CD4-positive, CD25-positive, alpha-beta regulatory T cell (primary cell): ENCODE measurements around the gene MVB12B. TPM values are rescaled to one million over a fixed set of nuclear protein-coding genes. Genes with fewer than 3 reads are reported as not detected.

Experiments used
- ATAC-seq, 2 donors: fragments of 150-1000 bp; cut with Tn5 transposase; one replicate each; pipeline ENCODE4 v1.10.0; 2021; ENCODE audit warnings: low read depth in 2 of 2, moderate number of reproducible peaks in 2 of 2, moderate library complexity in 1 of 2
- DNase-seq, 3 donors: peaks; one replicate each; pipeline versions ENCODE4 v3.0.0 to v3.0.0-alpha.2; 2012 to 2022; ENCODE audit warnings: mixed read lengths in 1 of 3
- H3K27ac ChIP-seq: one replicate; pipeline ENCODE4 v1.7.0; 2013; ENCODE audit warnings: mild to moderate bottlenecking, low read length; ENCODE audit not compliant: insufficient read depth, poor library complexity, severe bottlenecking
- H3K27me3 ChIP-seq: one replicate; pipeline ENCODE4 v1.7.0; 2013; ENCODE audit warnings: low read length; ENCODE audit not compliant: control insufficient read depth, insufficient read depth
- H3K36me3 ChIP-seq: one replicate; pipeline ENCODE4 v1.7.0; 2013; ENCODE audit warnings: mild to moderate bottlenecking, low read length, moderate library complexity; ENCODE audit not compliant: control insufficient read depth, insufficient read depth
- H3K4me1 ChIP-seq: 2 replicates; pipeline ENCODE4 v1.7.0; 2013; ENCODE audit warnings: mild to moderate bottlenecking, low read length; ENCODE audit not compliant: insufficient read depth, control insufficient read depth, poor library complexity, severe bottlenecking
- H3K4me3 ChIP-seq: one replicate; pipeline ENCODE4 v1.7.0; 2013; ENCODE audit warnings: low read depth, mild to moderate bottlenecking, low read length, moderate library complexity
- H3K9me3 ChIP-seq, 2 experiments: 1 replicate in 1 of 2; 2 replicates in 1 of 2; pipeline ENCODE4 v1.7.0; 2013; ENCODE audit warnings: low read length in 2 of 2, mild to moderate bottlenecking in 1 of 2, moderate library complexity in 1 of 2; ENCODE audit not compliant: control insufficient read depth in 2 of 2
- H3K27ac Mint-ChIP-seq, 3 donors: one replicate each; pipeline ENCODE4 v1.8.0; 2020 to 2022; ENCODE audit warnings: mild to moderate bottlenecking in 3 of 3, mixed read lengths in 3 of 3, moderate library complexity in 2 of 3
- H3K27me3 Mint-ChIP-seq: one replicate; pipeline ENCODE4 v1.8.0; 2022; ENCODE audit warnings: mild to moderate bottlenecking, mixed read lengths
- H3K36me3 Mint-ChIP-seq: one replicate; pipeline ENCODE4 v1.8.0; 2020; ENCODE audit warnings: mixed read lengths
- H3K4me1 Mint-ChIP-seq, 4 donors: one replicate each; pipeline ENCODE4 v1.8.0; 2020 to 2022; ENCODE audit warnings: mixed read lengths in 4 of 4, mild to moderate bottlenecking in 1 of 4
- H3K4me3 Mint-ChIP-seq, 4 donors: one replicate each; pipeline ENCODE4 v1.8.0; 2020 to 2022; ENCODE audit warnings: mild to moderate bottlenecking in 4 of 4, mixed read lengths in 4 of 4, moderate library complexity in 3 of 4
- H3K9me3 Mint-ChIP-seq, 7 donors: one replicate each; pipeline ENCODE4 v1.8.0; 2020 to 2022; ENCODE audit warnings: mixed read lengths in 7 of 7, mild to moderate bottlenecking in 3 of 7, moderate library complexity in 2 of 7
- polyA plus RNA-seq, 4 donors: library from polyadenylated mRNA; unstranded; fragments of 300-500 nt; fragmentation: Illumina TruSeq; gene quantifications; one replicate each; pipeline ENCODE4 v1.2.3, GENCODE V29; 2021
- total RNA-seq: library from RNA; stranded (reverse); gene quantifications from one replicate; pipeline ENCODE4 v1.2.3, GENCODE V29; 2022

MVB12B gene
- total and polyA plus RNA-seq, 5 donors from 2014 or later, result 0.60 to 5.1 (median 1.4) TPM

- Histone ChIP-seq H3K27me3 (no peaks in the 10 kb centered on the region), H3K9me3 (no peaks in the 10 kb centered on the region), H3K36me3 (no peaks in the 10 kb centered on the region), H3K27ac (no peak overlapping the region), H3K4me1 (no peaks in the 10 kb centered on the region), H3K4me3 (no peak overlapping the region)
- no peaks in the 10 kb centered on the region for H3K27me3 Mint-ChIP-seq
- H3K36me3 Mint-ChIP-seq, result no peaks in the 10 kb centered on the region
- H3K4me3 Mint-ChIP-seq, result no peak overlapping the region
- H3K4me1 Mint-ChIP-seq, result peaks cover 0 to 2% (median 0%) of the 10 kb centered on the region in 4 donors
- H3K27ac Mint-ChIP-seq, result peak overlapping the region in 2 of 3 donors; percentile 26 to 38
- H3K9me3 Mint-ChIP-seq, result no peaks in the 10 kb centered on the region
- ATAC-seq (no peak), DNase-seq (no peak)
Observed at GRCh38 chr9:126438741-126439401, 112.2 kb downstream of the MVB12B start.

GRCh38 chr9:126439402-126439765 is 112.8 kb downstream of the MVB12B start:
- Histone ChIP-seq H3K36me3 (no peaks in the 10 kb centered on the region), H3K9me3 (no peaks in the 10 kb centered on the region), H3K4me1 (no peaks in the 10 kb centered on the region), H3K27me3 (no peaks in the 10 kb centered on the region), H3K4me3 (no peak overlapping the region), H3K27ac (no peak overlapping the region)
- DNase-seq (peak in 1 of 3 donors; percentile 40), ATAC-seq (no peak)
- H3K4me3 Mint-ChIP-seq, result no peak overlapping the region
- H3K9me3 Mint-ChIP-seq, result no peaks in the 10 kb centered on the region
- peak overlapping the region in 2 of 3 donors; percentile 26 to 38 for H3K27ac Mint-ChIP-seq
- peaks cover 0 to 7% (median 1%) of the 10 kb centered on the region in 4 donors for H3K4me1 Mint-ChIP-seq
- H3K36me3 Mint-ChIP-seq, result no peaks in the 10 kb centered on the region
- H3K27me3 Mint-ChIP-seq, result no peaks in the 10 kb centered on the region

GRCh38 chr9:126439883-126440653 is 113.4 kb downstream of the MVB12B start:
- Mint-ChIP-seq H3K36me3 (no peaks in the 10 kb centered on the region), H3K27ac (peak overlapping the region in 1 of 3 donors; percentile 26), H3K4me1 (peaks cover 0 to 10% (median 3%) of the 10 kb centered on the region in 4 donors), H3K27me3 (no peaks in the 10 kb centered on the region), H3K9me3 (no peaks in the 10 kb centered on the region), H3K4me3 (no peak overlapping the region)
- Histone ChIP-seq H3K36me3 (no peaks in the 10 kb centered on the region), H3K27ac (no peak overlapping the region), H3K9me3 (no peaks in the 10 kb centered on the region), H3K4me3 (no peak overlapping the region), H3K27me3 (no peaks in the 10 kb centered on the region), H3K4me1 (no peaks in the 10 kb centered on the region)
- DNase-seq (no peak), ATAC-seq (no peak)

GRCh38 chr9:126440940-126441339 is 114.3 kb downstream of the MVB12B start:
- ATAC-seq, result no peak
- Histone ChIP-seq H3K36me3 (no peaks in the 10 kb centered on the region), H3K27ac (no peak overlapping the region), H3K9me3 (no peaks in the 10 kb centered on the region), H3K27me3 (no peaks in the 10 kb centered on the region), H3K4me3 (no peak overlapping the region), H3K4me1 (no peaks in the 10 kb centered on the region)
- H3K27me3 Mint-ChIP-seq, result no peaks in the 10 kb centered on the region
- no peak for DNase-seq
- H3K4me3 Mint-ChIP-seq, result no peak overlapping the region
- H3K9me3 Mint-ChIP-seq, result no peaks in the 10 kb centered on the region
- H3K27ac Mint-ChIP-seq, result no peak overlapping the region
- H3K4me1 Mint-ChIP-seq, result peaks cover 0 to 10% (median 3%) of the 10 kb centered on the region in 4 donors
- H3K36me3 Mint-ChIP-seq, result no peaks in the 10 kb centered on the region

- no peak overlapping the region for H3K4me3 Mint-ChIP-seq
- no peaks in the 10 kb centered on the region for H3K9me3 Mint-ChIP-seq
- no peaks in the 10 kb centered on the region for H3K27me3 Mint-ChIP-seq
- H3K27ac Mint-ChIP-seq, result peak overlapping the region in 1 of 3 donors; percentile 69
- no peak overlapping the region for H3K27ac ChIP-seq
- H3K36me3 Mint-ChIP-seq, result no peaks in the 10 kb centered on the region
- peaks cover 0 to 10% (median 3%) of the 10 kb centered on the region in 4 donors for H3K4me1 Mint-ChIP-seq
- H3K4me1 ChIP-seq, result no peaks in the 10 kb centered on the region
- H3K27me3 ChIP-seq, result no peaks in the 10 kb centered on the region
- no peak for ATAC-seq
- no peak overlapping the region for H3K4me3 ChIP-seq
- no peak for DNase-seq
- no peaks in the 10 kb centered on the region for H3K9me3 ChIP-seq
- no peaks in the 10 kb centered on the region for H3K36me3 ChIP-seq
Observed at GRCh38 chr9:126442636-126443035, 116.0 kb downstream of the MVB12B start.

GRCh38 chr9:126443144-126443543 is 116.5 kb downstream of the MVB12B start:
- Histone ChIP-seq H3K27me3 (no peaks in the 10 kb centered on the region), H3K36me3 (no peaks in the 10 kb centered on the region), H3K4me3 (no peak overlapping the region), H3K9me3 (no peaks in the 10 kb centered on the region), H3K4me1 (no peaks in the 10 kb centered on the region), H3K27ac (no peak overlapping the region)
- Mint-ChIP-seq H3K4me3 (no peak overlapping the region), H3K9me3 (no peaks in the 10 kb centered on the region), H3K4me1 (peaks cover 0 to 10% (median 3%) of the 10 kb centered on the region in 4 donors), H3K36me3 (no peaks in the 10 kb centered on the region), H3K27ac (peak overlapping the region in 1 of 3 donors; percentile 25), H3K27me3 (no peaks in the 10 kb centered on the region)
- DNase-seq, result no peak
- ATAC-seq, result no peak

GRCh38 chr9:126448136-126448535 is 121.5 kb downstream of the MVB12B start:
- H3K27me3 ChIP-seq, result no peaks in the 10 kb centered on the region
- no peaks in the 10 kb centered on the region for H3K27me3 Mint-ChIP-seq
- no peak for ATAC-seq
- H3K4me3 Mint-ChIP-seq, result no peak overlapping the region
- no peak overlapping the region for H3K27ac Mint-ChIP-seq
- H3K9me3 Mint-ChIP-seq, result no peaks in the 10 kb centered on the region
- no peaks in the 10 kb centered on the region for H3K4me1 ChIP-seq
- no peaks in the 10 kb centered on the region for H3K36me3 Mint-ChIP-seq
- H3K9me3 ChIP-seq, result no peaks in the 10 kb centered on the region
- no peak for DNase-seq
- H3K4me1 Mint-ChIP-seq, result peaks cover 0 to 10% (median 5%) of the 10 kb centered on the region in 4 donors
- no peak overlapping the region for H3K4me3 ChIP-seq
- no peaks in the 10 kb centered on the region for H3K36me3 ChIP-seq
- no peak overlapping the region for H3K27ac ChIP-seq
